Stomach smooth muscle (tissue), 2 donors: ENCODE measurements around the gene POPDC2.

Experiments used
- H3K27ac ChIP-seq: one replicate; pipeline ENCODE4 v1.7.0; 2013; ENCODE audit warnings: mild to moderate bottlenecking, low read length, inconsistent platforms
- H3K27me3 ChIP-seq, 2 donors: one replicate each; pipeline ENCODE4 v1.7.0; 2013; ENCODE audit warnings: low read length in 2 of 2; ENCODE audit not compliant: insufficient read depth in 2 of 2, control insufficient read depth in 1 of 2
- H3K36me3 ChIP-seq, 2 donors: one replicate each; pipeline ENCODE4 v1.7.0; 2013; ENCODE audit warnings: low read length in 2 of 2; ENCODE audit not compliant: control insufficient read depth in 2 of 2, insufficient read depth in 2 of 2
- H3K4me1 ChIP-seq: one replicate; pipeline ENCODE4 v1.7.0; 2013; ENCODE audit warnings: low read length; ENCODE audit not compliant: control insufficient read depth, insufficient read depth
- H3K4me3 ChIP-seq, 2 donors: one replicate each; pipeline ENCODE4 v1.7.0; 2013; ENCODE audit warnings: low read length in 2 of 2
- H3K9ac ChIP-seq, 2 donors: one replicate each; pipeline ENCODE4 v1.7.0; 2013; ENCODE audit warnings: low read length in 2 of 2, mild to moderate bottlenecking in 1 of 2
- H3K9me3 ChIP-seq, 2 donors: one replicate each; pipeline ENCODE4 v1.7.0; 2013; ENCODE audit warnings: low read length in 2 of 2; ENCODE audit not compliant: control insufficient read depth in 2 of 2
- donor health status: healthy.
- donor health status: Pancreatic carcinoma.

Gene POPDC2

GRCh38 chr3:119637679-119638477 lies 22.5 kb downstream of the POPDC2 start:
- H3K27me3 ChIP-seq, result no peaks in the 10 kb centered on the region
- H3K4me1 ChIP-seq, result no peaks in the 10 kb centered on the region
- H3K9me3 ChIP-seq, result no peaks in the 10 kb centered on the region
- peak overlapping the region; percentile 71 for H3K27ac ChIP-seq
- peak overlapping the region in 1 of 2 donors; percentile 19 for H3K9ac ChIP-seq
- H3K36me3 ChIP-seq, result peaks cover 23 to 32% of the 10 kb centered on the region in 2 donors
- H3K4me3 ChIP-seq, result no peak overlapping the region

GRCh38 chr3:119636891-119637611 lies 23.3 kb downstream of the POPDC2 start:
- Histone ChIP-seq H3K9ac (no peak overlapping the region), H3K9me3 (no peaks in the 10 kb centered on the region), H3K4me1 (no peaks in the 10 kb centered on the region), H3K36me3 (peaks cover 16 to 24% of the 10 kb centered on the region in 2 donors), H3K4me3 (no peak overlapping the region), H3K27ac (peak overlapping the region; percentile 71), H3K27me3 (no peaks in the 10 kb centered on the region)

GRCh38 chr3:119636249-119636648 lies 24.1 kb downstream of the POPDC2 start:
- no peaks in the 10 kb centered on the region for H3K27me3 ChIP-seq
- peaks cover 11 to 18% of the 10 kb centered on the region in 2 donors for H3K36me3 ChIP-seq
- H3K9ac ChIP-seq, result no peak overlapping the region
- H3K27ac ChIP-seq, result no peak overlapping the region
- H3K9me3 ChIP-seq, result no peaks in the 10 kb centered on the region
- no peaks in the 10 kb centered on the region for H3K4me1 ChIP-seq
- H3K4me3 ChIP-seq, result no peak overlapping the region

GRCh38 chr3:119635719-119636118 lies 24.7 kb downstream of the POPDC2 start:
- no peak overlapping the region for H3K4me3 ChIP-seq
- H3K9ac ChIP-seq, result no peak overlapping the region
- H3K4me1 ChIP-seq, result peaks cover under 1% of the 10 kb centered on the region
- H3K27me3 ChIP-seq, result no peaks in the 10 kb centered on the region
- H3K27ac ChIP-seq, result no peak overlapping the region
- no peaks in the 10 kb centered on the region for H3K9me3 ChIP-seq
- H3K36me3 ChIP-seq, result peaks cover 10 to 16% of the 10 kb centered on the region in 2 donors

- Histone ChIP-seq H3K9ac (no peak overlapping the region), H3K27ac (no peak overlapping the region), H3K4me1 (peaks cover 11% of the 10 kb centered on the region), H3K4me3 (no peak overlapping the region), H3K36me3 (peaks cover 0 to 4% of the 10 kb centered on the region in 2 donors), H3K9me3 (no peaks in the 10 kb centered on the region), H3K27me3 (no peaks in the 10 kb centered on the region)
Measured at GRCh38 chr3:119632829-119633228, 27.6 kb downstream of the POPDC2 start.

- no peaks in the 10 kb centered on the region for H3K36me3 ChIP-seq
- H3K27me3 ChIP-seq, result no peaks in the 10 kb centered on the region
- no peak overlapping the region for H3K9ac ChIP-seq
- H3K9me3 ChIP-seq, result no peaks in the 10 kb centered on the region
- H3K27ac ChIP-seq, result no peak overlapping the region
- peaks cover 11% of the 10 kb centered on the region for H3K4me1 ChIP-seq
- no peak overlapping the region for H3K4me3 ChIP-seq
Measured at GRCh38 chr3:119632216-119632615, 28.2 kb downstream of the POPDC2 start.

- Histone ChIP-seq H3K9me3 (no peaks in the 10 kb centered on the region), H3K9ac (no peak overlapping the region), H3K27ac (no peak overlapping the region), H3K27me3 (no peaks in the 10 kb centered on the region), H3K4me3 (no peak overlapping the region), H3K36me3 (no peaks in the 10 kb centered on the region), H3K4me1 (peaks cover 11% of the 10 kb centered on the region)
Measured at GRCh38 chr3:119631516-119631915, 28.9 kb downstream of the POPDC2 start.

- Histone ChIP-seq H3K36me3 (no peaks in the 10 kb centered on the region), H3K4me3 (no peak overlapping the region), H3K27ac (no peak overlapping the region), H3K9ac (no peak overlapping the region), H3K4me1 (peaks cover 11% of the 10 kb centered on the region), H3K9me3 (no peaks in the 10 kb centered on the region), H3K27me3 (no peaks in the 10 kb centered on the region)
Measured at GRCh38 chr3:119630880-119631329, 29.5 kb downstream of the POPDC2 start.

- H3K4me3 ChIP-seq, result no peak overlapping the region
- no peak overlapping the region for H3K27ac ChIP-seq
- no peaks in the 10 kb centered on the region for H3K9me3 ChIP-seq
- H3K9ac ChIP-seq, result peak overlapping the region in 1 of 2 donors; percentile 36
- no peaks in the 10 kb centered on the region for H3K27me3 ChIP-seq
- H3K36me3 ChIP-seq, result no peaks in the 10 kb centered on the region
- peaks cover 11% of the 10 kb centered on the region for H3K4me1 ChIP-seq
Measured at GRCh38 chr3:119630128-119630879, 30.1 kb downstream of the POPDC2 start.

GRCh38 chr3:119628816-119629445 lies 31.5 kb downstream of the POPDC2 start:
- Histone ChIP-seq H3K4me3 (no peak overlapping the region), H3K9ac (no peak overlapping the region), H3K36me3 (no peaks in the 10 kb centered on the region), H3K27me3 (no peaks in the 10 kb centered on the region), H3K4me1 (peaks cover 11% of the 10 kb centered on the region), H3K27ac (no peak overlapping the region), H3K9me3 (no peaks in the 10 kb centered on the region)
